ENCODE results near the gene HOXC11.

DNA sequence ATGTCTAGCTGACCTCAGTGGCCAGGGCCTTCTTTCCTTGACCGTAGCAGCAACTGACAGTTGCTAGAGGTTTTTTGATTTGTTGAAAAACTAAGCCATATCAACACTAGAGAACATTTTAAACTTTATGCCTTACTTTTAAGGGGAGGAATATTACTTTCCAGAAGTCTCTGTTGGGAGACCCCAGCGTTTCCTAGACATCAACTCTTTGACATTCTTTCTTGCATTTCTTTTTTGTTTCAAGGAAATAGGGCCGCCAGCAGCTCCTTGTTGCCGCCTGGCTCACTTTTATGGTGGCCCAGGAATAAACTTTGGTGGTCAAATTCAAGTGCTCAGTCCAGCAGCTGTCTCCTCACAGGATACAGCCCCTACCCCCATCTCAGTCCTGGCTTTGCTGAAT, 2.5 kb upstream of the HOXC11 start:
- TF ChIP-seq POLR2A (IDR thresholded peaks at IDR 0.05; ENCODE audit: low read depth, low read length) (no peak), POLR2AphosphoS5 (IDR thresholded peaks at IDR 0.05; ENCODE audit: low read depth, low read length) (no peak)
